ENCODE results near the gene ACTN4. TPM values are rescaled to one million over a fixed set of nuclear protein-coding genes. Genes with fewer than 3 reads are reported as not detected.

Gene ACTN4
- polyA plus RNA-seq, 3 donors, result 628 to 762 (median 713) TPM

- no peak for DNase-seq (ENCODE audit: extremely low read depth in 1 of 11, low read depth in 9 of 11, low spot score in 4 of 11)
Observed at GRCh38 chr19:38712161-38712748, 64.8 kb downstream of the ACTN4 start.

GRCh38 chr19:38713227-38713649 lies 65.8 kb downstream of the ACTN4 start:
- DNase-seq (ENCODE audit: extremely low read depth in 1 of 11, low read depth in 9 of 11, low spot score in 4 of 11), result no peak

GRCh38 chr19:38713865-38714264 lies 66.4 kb downstream of the ACTN4 start:
- DNase-seq (ENCODE audit: extremely low read depth in 1 of 11, low read depth in 9 of 11, low spot score in 4 of 11), result no peak

GRCh38 chr19:38714354-38714778 lies 66.9 kb downstream of the ACTN4 start:
- DNase-seq (ENCODE audit: extremely low read depth in 1 of 11, low read depth in 9 of 11, low spot score in 4 of 11), result no peak

- no peak for DNase-seq (ENCODE audit: extremely low read depth in 1 of 11, low read depth in 9 of 11, low spot score in 4 of 11)
Observed at GRCh38 chr19:38715555-38715954, 68.1 kb downstream of the ACTN4 start.

- no peak for DNase-seq (ENCODE audit: extremely low read depth in 1 of 11, low read depth in 9 of 11, low spot score in 4 of 11)
Observed at GRCh38 chr19:38717051-38717450, 69.6 kb downstream of the ACTN4 start.

- DNase-seq (ENCODE audit: extremely low read depth in 1 of 11, low read depth in 9 of 11, low spot score in 4 of 11), result no peak
Observed at GRCh38 chr19:38717855-38718254, 70.4 kb downstream of the ACTN4 start.

- DNase-seq (ENCODE audit: extremely low read depth in 1 of 11, low read depth in 9 of 11, low spot score in 4 of 11), result no peak
Observed at GRCh38 chr19:38718747-38719543, 71.5 kb downstream of the ACTN4 start.

GRCh38 chr19:38719761-38720558 lies 72.5 kb downstream of the ACTN4 start:
- DNase-seq (ENCODE audit: extremely low read depth in 1 of 11, low read depth in 9 of 11, low spot score in 4 of 11), result no peak

GRCh38 chr19:38720559-38721236 lies 73.2 kb downstream of the ACTN4 start:
- no peak for DNase-seq (ENCODE audit: extremely low read depth in 1 of 11, low read depth in 9 of 11, low spot score in 4 of 11)

- no peak for DNase-seq (ENCODE audit: extremely low read depth in 1 of 11, low read depth in 9 of 11, low spot score in 4 of 11)
Observed at GRCh38 chr19:38721496-38721895, 74.0 kb downstream of the ACTN4 start.

- no peak for DNase-seq (ENCODE audit: extremely low read depth in 1 of 11, low read depth in 9 of 11, low spot score in 4 of 11)
Observed at GRCh38 chr19:38721979-38722773, 74.7 kb downstream of the ACTN4 start.

- DNase-seq (ENCODE audit: extremely low read depth in 1 of 11, low read depth in 9 of 11, low spot score in 4 of 11), result no peak
Observed at GRCh38 chr19:38722947-38723605, 75.6 kb downstream of the ACTN4 start.

- no peak for DNase-seq (ENCODE audit: extremely low read depth in 1 of 11, low read depth in 9 of 11, low spot score in 4 of 11)
Observed at GRCh38 chr19:38723606-38723965, 76.1 kb downstream of the ACTN4 start.

- no peak for DNase-seq (ENCODE audit: extremely low read depth in 1 of 11, low read depth in 9 of 11, low spot score in 4 of 11)
Observed at GRCh38 chr19:38723990-38724854, 76.8 kb downstream of the ACTN4 start.

- DNase-seq (ENCODE audit: extremely low read depth in 1 of 11, low read depth in 9 of 11, low spot score in 4 of 11), result no peak
Observed at GRCh38 chr19:38725469-38726283, 78.2 kb downstream of the ACTN4 start.

Data from renal cortex interstitium (tissue), 11 donors.